ENCODE data around the gene SLC6A12.

GRCh38 chr12:171743-172676 lies 41.9 kb downstream of the SLC6A12 start:
- TF ChIP-seq CTCF (IDR thresholded peaks at IDR 0.05) (no peak), POLR2A (IDR thresholded peaks at IDR 0.05) (no peak)

All from vagina (tissue), 2 donors.